Stimulated activated CD8-positive, alpha-beta memory T cell treated with anti-CD3 and anti-CD28 coated beads, Interleukin-12 subunit alpha, Interleukin-12 subunit beta, amount 100 ng/mL, for 24 hours (primary cell): ENCODE results near the gene LRRC27.

Source experiments
- DNase-seq: peaks from one replicate; pipeline ENCODE4 v3.0.0-alpha.2; 2020; ENCODE audit errors: extremely low read depth

Gene LRRC27

GRCh38 chr10:132413226-132414205 is 81.5 kb downstream of the LRRC27 start:
- no peak for DNase-seq

GRCh38 chr10:132414402-132415016 is 82.5 kb downstream of the LRRC27 start:
- DNase-seq, result no peak

GRCh38 chr10:132415255-132415654 is 83.3 kb downstream of the LRRC27 start:
- DNase-seq, result no peak

GRCh38 chr10:132415956-132416355 is 84.0 kb downstream of the LRRC27 start:
- DNase-seq, result no peak

- DNase-seq, result no peak
Measured at GRCh38 chr10:132416566-132417256, 84.7 kb downstream of the LRRC27 start.

- DNase-seq, result no peak
Measured at GRCh38 chr10:132417257-132417910, 85.4 kb downstream of the LRRC27 start.

GRCh38 chr10:132417957-132418441 is 86.0 kb downstream of the LRRC27 start:
- DNase-seq, result no peak

- DNase-seq, result no peak
Measured at GRCh38 chr10:132418527-132419416, 86.8 kb downstream of the LRRC27 start.

GRCh38 chr10:132419538-132420468 is 87.8 kb downstream of the LRRC27 start:
- no peak for DNase-seq

- DNase-seq, result no peak
Measured at GRCh38 chr10:132420469-132420980, 88.5 kb downstream of the LRRC27 start.

- no peak for DNase-seq
Measured at GRCh38 chr10:132420981-132421846, 89.2 kb downstream of the LRRC27 start.

- no peak for DNase-seq
Measured at GRCh38 chr10:132421847-132422751, 90.1 kb downstream of the LRRC27 start.

GRCh38 chr10:132422903-132423825 is 91.2 kb downstream of the LRRC27 start:
- no peak for DNase-seq

GRCh38 chr10:132423966-132424861 is 92.2 kb downstream of the LRRC27 start:
- DNase-seq, result no peak
